ENCODE results near the gene HTN3.

DNA sequence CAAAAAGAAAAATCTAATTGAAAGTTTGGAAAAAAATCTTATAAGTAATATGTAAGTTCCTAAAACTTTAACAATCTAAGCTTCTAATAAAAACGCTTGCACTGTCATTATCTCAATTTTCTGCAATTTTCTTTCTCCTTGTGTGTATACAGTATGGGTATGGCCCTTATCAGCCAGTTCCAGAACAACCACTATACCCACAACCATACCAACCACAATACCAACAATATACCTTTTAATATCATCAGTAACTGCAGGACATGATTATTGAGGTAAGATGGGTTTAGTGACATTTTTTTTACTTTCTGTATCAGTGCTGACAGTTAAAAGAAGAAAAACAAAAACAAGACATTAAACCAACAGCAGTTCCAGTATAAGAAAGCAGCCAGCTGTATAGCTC, 27.5 kb upstream of the HTN3 start:
- no peak for TF ChIP-seq POLR2A (IDR thresholded peaks at IDR 0.05)
- TF ChIP-seq, protein P1, sequence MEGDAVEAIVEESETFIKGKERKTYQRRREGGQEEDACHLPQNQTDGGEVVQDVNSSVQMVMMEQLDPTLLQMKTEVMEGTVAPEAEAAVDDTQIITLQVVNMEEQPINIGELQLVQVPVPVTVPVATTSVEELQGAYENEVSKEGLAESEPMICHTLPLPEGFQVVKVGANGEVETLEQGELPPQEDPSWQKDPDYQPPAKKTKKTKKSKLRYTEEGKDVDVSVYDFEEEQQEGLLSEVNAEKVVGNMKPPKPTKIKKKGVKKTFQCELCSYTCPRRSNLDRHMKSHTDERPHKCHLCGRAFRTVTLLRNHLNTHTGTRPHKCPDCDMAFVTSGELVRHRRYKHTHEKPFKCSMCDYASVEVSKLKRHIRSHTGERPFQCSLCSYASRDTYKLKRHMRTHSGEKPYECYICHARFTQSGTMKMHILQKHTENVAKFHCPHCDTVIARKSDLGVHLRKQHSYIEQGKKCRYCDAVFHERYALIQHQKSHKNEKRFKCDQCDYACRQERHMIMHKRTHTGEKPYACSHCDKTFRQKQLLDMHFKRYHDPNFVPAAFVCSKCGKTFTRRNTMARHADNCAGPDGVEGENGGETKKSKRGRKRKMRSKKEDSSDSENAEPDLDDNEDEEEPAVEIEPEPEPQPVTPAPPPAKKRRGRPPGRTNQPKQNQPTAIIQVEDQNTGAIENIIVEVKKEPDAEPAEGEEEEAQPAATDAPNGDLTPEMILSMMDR (IDR thresholded peaks at IDR 0.05): no peak

All from heart left ventricle (tissue), 13 donors.